ENCODE measurements around the gene MPZ.
"Not testable (repeated sequence)": the region's sequence is repeated elsewhere in the genome, so short reads cannot be mapped to it uniquely, and the experiment has no call there.

The MPZ gene

GRCh38 chr1:161299347-161299746 lies 10.4 kb downstream of the MPZ start:
- DNase-seq (ENCODE audit: low read depth) = no peak

GRCh38 chr1:161298116-161298515 lies 11.7 kb downstream of the MPZ start:
- no peak for DNase-seq (ENCODE audit: low read depth)

GRCh38 chr1:161297415-161297814 lies 12.4 kb downstream of the MPZ start:
- DNase-seq (ENCODE audit: low read depth) = no peak

- DNase-seq (ENCODE audit: low read depth) = no peak
Measured at GRCh38 chr1:161290779-161291178, 19.0 kb downstream of the MPZ start.

DNA sequence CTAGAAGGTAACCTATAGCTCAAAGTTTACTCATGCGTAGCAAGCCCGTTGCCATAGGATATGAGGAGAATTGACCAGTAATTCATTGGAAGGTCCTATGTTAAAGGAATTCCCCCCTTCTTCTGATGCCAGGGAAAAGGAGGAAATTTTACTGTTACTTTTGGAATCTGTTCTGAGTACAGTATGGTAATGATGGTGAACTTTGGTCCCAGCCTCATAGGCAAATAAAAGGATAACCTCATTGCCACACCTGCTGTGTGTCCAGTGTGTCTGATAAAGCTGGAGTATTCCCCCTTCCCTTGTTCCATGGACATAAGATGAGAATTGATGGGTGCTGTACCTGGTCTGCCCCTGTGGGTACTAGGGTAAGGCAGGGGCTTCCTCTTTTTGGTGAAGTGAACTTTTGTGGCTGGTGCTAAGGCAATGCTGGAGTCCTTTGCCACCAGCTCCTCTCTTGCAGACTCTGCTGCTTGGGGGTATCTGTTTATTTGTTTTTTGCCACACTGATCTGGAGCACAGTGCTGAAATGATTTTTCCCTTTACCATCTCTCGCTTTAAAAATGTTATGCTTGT lies 22.2 kb downstream of the MPZ start:
- DNase-seq (ENCODE audit: low read depth) = no peak

GRCh38 chr1:161285521-161285920 lies 24.2 kb downstream of the MPZ start:
- no peak for DNase-seq (ENCODE audit: low read depth)

DNA sequence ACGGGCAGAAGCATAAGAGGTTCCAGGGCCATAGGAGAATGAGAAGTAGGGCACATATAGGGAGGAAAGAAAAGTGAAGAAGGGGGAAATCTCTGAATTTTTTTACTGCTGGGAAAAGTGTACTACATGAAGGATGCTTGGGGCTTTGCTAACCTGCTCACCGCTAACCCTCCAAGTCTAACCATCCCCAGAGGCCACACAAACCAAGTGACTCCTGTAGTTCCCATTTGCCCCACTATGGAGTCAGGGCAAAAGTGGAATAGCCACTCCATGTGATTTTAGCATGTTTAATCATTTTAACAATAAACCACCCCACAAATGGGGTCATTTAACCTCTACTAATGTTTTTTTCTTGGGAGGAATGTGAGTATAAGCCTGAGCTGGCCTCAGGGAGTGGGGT lies 24.7 kb downstream of the MPZ start:
- no peak for DNase-seq (ENCODE audit: low read depth)

GRCh38 chr1:161282991-161283390 lies 26.8 kb downstream of the MPZ start:
- no peak for DNase-seq (ENCODE audit: low read depth)

- DNase-seq (ENCODE audit: low read depth) = no peak
Measured at GRCh38 chr1:161274874-161275273, 34.9 kb downstream of the MPZ start.

DNA sequence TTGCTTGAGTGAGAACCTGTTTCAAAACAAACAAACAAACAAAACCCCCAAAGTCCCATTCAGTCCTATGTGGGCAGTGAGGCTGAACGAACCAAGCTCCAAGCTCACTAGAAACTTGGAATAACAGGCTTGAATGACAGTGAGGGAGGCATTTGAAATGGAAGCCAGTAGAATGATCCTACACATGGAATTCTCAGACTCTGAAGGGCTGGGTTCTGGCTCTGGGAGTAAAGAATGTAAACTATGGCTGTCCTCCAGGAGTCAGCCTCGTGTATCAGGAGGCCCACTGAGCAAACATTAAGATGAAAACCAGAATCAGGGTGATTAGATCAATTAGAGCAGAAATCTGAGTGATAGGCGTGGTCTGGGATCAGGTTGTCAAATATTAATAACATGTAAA lies 36.4 kb downstream of the MPZ start:
- DNase-seq (ENCODE audit: low read depth) = no peak

GRCh38 chr1:161267321-161267720 lies 42.4 kb downstream of the MPZ start:
- no peak for DNase-seq (ENCODE audit: low read depth)

DNA sequence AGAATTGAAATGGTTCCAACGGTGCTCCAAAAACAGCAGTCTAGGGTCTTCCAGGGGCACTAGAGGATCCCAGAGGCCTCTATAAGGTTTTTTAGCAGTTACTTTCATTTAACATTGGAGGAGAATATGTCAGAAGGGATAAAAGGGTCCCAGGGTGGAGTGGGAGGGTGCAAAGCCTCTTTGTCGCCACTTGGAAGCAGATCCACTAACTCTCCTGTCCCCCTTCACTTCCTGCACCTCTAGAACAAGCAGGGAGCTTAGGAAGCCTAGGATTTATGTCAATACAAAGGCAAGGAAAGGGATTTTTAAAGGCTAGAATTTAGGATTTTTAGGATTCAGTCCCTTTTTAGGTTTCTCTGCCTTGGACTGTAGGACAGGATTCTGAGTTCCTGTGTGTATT lies 42.9 kb downstream of the MPZ start:
- DNase-seq (ENCODE audit: low read depth) = no peak

- DNase-seq (ENCODE audit: low read depth) = no peak
Measured at GRCh38 chr1:161266202-161266601, 43.6 kb downstream of the MPZ start.

- no peak for DNase-seq (ENCODE audit: low read depth)
Measured at GRCh38 chr1:161265305-161265704, 44.5 kb downstream of the MPZ start.

DNA sequence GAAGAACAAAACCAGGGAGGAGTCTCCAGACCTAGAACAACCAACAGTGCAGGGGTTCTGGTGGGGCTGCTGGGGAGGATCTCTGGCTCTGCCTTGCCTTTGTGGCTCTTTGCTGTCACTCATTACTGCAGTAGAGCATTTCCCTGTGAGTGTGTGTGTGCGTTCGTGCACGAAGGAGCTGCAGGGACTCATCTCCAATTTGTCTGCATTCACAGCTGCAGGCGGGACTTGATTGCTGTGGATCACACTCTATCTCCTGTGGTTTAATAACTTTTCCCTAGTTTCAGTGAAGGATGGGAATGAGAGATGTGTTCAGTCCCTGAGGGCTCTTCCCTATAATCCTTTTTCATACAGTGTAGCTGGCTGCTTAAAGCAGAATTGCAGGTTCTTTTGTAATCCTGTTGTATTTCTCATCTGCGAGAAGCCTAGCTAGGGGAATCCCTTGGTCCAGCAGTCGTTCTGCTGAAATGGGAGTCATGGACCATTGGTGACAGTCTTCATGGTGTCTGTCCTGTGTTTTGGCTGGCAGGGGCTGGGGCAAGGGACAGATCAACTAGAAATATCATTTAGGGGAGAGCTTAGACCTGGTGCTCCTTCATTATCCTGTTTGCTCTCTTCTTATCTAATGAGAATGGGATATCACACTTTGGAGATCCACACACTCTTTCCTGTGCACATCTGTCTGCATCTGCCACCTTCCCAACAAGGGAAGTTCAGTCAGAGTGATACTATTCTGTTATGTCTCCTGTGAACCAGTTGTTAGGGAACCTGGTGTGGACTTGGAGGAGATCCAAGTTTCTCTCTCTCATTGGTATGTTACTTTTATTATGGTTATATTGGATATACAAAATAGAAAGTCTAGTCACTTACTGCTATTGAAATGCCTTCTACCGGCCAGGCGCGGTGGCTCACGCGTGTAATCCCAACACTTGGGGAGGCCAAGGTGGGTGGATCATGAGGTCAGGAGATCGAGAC lies 48.2 kb downstream of the MPZ start:
- DNase-seq (ENCODE audit: low read depth) = no peak

GRCh38 chr1:161260376-161261260 lies 49.1 kb downstream of the MPZ start:
- DNase-seq (ENCODE audit: low read depth) = no peak

DNA sequence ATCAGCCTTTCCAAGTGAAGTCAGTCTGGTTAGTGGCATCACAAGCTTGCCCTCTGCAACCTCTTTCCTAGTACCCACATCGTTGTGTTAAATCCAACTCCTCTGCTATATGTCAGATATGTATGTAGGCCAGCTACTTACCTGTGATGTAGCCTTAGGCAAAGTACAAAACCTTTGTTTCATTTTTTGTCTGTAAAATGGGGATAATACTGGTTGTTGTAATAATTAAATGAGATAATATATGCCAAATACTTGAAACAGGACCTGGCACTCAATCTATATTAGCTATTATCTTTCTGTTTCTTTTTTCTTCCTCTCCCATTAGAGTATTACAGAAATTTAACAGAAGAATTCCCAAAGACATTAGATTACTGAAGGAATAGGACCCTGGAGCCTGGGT lies 50.0 kb downstream of the MPZ start:
- DNase-seq (ENCODE audit: low read depth) = no peak

- no peak for DNase-seq (ENCODE audit: low read depth)
Measured at GRCh38 chr1:161259345-161259702, 50.4 kb downstream of the MPZ start.

DNA sequence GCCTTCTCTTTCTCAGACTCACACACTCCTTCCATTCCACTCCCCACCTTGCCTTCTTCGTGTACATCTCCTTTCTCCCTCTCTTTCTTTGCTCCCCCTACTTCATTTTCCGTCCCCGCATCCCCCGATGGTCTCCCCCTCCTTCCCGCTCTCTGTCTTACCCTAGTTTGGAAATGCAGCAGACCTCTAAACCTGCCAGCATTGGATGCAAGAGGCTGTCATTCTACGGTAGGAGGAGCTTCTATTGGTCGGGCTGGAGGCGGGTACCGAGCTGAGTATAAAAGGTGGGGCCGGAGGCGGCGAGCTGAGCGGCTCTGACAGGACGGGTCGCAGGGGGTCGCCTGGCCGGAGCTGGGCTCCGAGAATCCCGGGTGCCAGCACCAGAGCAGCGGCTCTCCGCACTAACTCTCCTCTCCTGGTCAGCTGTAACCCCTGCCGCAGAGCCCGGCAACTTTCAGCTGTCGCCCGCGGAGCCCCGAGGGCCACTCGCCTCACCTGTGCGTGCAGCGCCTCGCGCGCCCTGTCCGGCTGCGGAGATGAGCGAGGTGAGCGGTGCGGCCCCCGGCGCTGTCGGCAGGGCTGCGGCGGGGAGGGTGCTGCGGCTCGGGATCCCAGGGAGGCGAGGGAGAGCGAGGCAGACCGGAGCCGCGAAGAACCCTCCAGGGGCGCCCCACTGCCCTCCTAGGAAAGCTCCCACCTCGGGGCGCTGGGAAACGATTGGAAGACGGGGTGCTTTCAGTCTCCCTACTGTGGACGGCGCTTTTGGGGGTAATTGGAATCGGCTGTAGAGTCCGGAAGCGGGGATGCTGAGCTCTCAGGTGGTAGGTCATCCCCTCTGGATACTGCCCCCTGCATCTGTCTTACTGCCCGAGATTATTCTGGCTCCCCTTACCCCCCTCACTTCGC lies 51.1 kb downstream of the MPZ start, which contains the start of gene PCP4L1:
TSS of gene PCP4L1 (plus strand) at position 307 of the 906 bp plus-strand sequence. CDS start at position 537, 230 bp downstream.
- peak; percentile 22 for DNase-seq (ENCODE audit: low read depth)

DNA sequence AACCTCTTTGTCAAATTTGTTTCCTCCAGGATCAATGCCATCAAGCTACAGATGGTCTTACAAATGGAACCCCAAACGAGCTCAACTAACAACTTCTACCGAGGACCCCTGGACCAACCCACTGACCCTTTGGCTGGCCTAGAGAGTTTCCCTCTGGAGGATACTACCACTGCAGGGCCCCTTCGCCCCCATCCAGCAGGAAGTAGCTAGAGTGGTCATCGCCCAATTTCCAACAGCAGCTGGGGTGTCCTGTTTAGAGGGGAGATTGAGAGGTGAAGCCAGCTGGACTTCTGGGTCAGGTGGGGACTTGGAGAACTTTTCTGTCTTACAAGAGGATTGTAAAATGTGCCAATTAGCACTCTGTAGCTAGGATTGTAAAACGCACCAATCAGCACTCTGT lies 52.7 kb downstream of the MPZ start:
- DNase-seq (ENCODE audit: low read depth) = not testable (repeated sequence)

- DNase-seq (ENCODE audit: low read depth) = not testable (repeated sequence)
Measured at GRCh38 chr1:161255955-161256520, 53.7 kb downstream of the MPZ start.

Measured in stimulated activated CD8-positive, alpha-beta memory T cell treated with anti-CD3 and anti-CD28 coated beads, Interleukin-4, amount 100 ng/mL, for 24 hours (primary cell).